ENCODE data around the gene SPPL3.

DNA sequence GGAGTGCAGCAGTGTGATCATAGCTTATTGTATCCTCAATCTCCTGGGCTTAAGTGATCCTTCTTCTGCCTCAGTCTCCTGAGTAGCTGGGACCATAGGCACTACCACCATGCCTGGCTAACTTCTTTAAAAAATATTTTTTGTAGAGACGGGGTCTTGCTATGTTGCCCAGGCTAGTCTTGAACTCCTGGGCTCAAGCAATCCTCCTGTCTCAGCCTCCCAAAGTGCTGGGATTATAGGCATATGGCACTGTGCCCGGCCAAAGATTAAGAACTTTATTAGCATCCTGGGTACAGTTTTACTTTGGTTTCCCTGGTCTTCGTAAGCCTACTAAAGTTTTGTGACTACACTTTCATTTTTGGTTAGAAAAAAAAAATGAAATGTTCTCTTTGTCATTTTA, 94.1 kb downstream of the SPPL3 start:
- TF ChIP-seq POLR2A (IDR thresholded peaks at IDR 0.05; ENCODE audit: low read depth, low read length) (no peak), TAF1 (IDR thresholded peaks at IDR 0.05; ENCODE audit: borderline replicate concordance, low read depth, low read length) (no peak)

Data from GM12892 (cell line).